Femur (tissue), 1 donor: ENCODE measurements around the gene LRP1B.

Experiments used
- DNase-seq: peaks from one replicate; pipeline ENCODE4 v3.0.0-alpha.2; 2017

Gene LRP1B

DNA sequence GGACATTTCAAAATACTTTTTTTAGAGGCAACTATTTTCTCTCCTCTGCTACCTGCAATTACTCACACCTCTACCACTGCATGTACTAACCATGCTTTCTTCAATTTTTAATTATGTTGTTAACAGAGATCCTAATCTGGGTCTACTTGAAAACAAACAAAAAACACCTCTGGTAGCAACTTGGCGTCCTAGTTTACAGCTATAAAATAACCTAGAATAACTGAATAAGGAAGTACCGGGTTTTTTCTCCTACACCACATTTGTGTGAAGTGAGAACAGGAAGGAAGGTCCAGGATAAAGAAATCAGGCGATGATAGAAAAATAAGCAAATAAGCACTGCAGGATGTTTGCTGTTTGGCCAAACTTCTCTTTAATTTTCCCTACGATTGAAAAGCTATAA, 633.5 kb downstream of the LRP1B start:
- DNase-seq = no peak

DNA sequence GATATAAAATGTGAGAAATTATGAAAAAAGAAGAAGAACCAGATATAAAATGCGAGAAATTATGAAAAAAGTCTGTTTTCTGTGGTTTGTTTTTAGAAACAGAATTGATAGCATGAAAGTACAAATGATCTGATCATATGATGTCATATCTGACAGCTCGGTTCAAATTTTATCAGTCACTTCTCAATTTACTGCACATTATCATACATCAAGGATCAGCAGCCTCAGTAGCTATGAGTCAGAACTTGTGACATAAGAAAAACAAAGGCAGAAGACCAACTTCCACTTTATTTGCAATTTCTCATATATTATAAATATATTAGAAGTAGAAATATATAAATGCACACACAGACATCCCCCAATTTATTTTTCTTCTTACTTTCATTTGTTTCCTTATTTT, 634.0 kb downstream of the LRP1B start:
- DNase-seq = no peak

DNA sequence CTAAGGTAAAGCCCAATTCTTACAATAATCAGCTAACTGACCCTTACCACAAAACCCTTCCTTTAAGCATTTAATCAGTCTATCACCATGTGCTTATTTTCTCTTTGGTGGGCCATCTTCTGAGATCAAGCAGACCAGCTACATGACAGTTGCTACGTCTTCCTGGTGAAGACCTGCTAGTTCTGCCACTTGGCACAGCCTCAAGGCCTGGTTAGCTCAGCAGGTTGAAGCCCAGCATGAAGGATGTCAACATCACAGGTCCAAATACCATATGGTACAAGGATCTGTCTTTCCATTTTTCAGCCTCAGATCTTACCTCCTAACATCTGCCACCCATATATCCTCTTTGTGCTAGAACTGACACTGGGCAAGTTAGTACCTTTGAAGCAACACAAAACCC, 636.9 kb downstream of the LRP1B start:
- DNase-seq = no peak

DNA sequence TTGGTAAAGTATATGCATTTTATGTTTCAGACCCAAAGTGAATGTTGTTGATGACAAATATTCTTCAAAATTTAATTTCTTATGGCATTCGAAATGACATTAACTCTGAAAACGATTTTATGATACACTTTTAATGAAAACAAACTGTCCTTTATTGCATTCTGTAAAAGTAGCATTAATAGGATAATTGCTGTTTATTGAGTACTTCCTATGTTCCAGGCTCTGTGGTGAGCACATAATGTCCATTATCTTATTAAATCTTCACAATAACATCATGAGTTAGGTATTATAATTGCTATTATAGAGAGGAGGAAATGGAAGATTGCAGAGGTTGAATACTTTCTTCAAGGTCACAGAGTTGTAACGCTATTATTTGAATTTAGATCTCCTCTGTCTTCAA, 638.0 kb downstream of the LRP1B start:
- no peak for DNase-seq

DNA sequence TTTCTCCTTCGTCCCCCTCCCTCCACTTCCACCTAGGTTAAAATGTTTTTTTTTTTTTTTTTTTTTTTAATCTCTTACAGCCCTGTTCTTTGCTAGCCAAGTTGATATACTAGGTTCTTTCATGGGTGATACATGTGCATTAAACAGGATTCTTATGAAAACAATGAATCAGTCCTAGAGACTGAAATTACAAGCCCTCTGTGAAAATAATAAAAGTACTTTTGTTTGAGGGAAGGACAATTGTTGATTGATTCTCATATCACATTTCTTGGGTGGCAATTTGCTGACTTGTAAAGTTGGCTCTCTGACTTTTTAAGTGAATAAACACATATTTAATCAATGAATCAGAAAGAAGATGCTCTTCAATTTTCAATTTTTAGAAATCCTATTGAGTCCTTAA, 639.9 kb downstream of the LRP1B start:
- no peak for DNase-seq

GRCh38 chr2:141482697-141483096, 648.1 kb downstream of the LRP1B start:
- DNase-seq = no peak

GRCh38 chr2:141475801-141476200, 655.0 kb downstream of the LRP1B start:
- no peak for DNase-seq

GRCh38 chr2:141468761-141469160, 662.1 kb downstream of the LRP1B start:
- no peak for DNase-seq

- DNase-seq = no peak
Measured at GRCh38 chr2:141467331-141467730, 663.5 kb downstream of the LRP1B start.

DNA sequence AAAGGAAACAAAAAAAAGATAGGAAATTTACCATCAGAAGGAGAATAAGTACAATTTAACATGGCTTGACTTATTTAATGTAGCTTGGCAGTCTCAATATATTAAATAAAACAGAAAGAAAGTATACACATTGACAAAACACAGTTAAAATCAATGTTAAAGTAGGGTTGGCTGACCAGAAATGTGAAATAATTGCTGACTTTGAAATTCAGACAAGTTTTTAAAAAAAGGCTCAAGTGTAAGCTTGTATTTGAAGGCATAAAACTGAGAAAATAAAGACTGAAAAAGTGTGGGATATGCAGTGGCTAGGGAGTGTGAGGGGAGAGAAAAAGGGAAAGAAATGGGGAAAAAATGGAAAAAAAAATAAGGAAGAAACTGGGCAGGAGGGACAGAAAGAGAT, 665.8 kb downstream of the LRP1B start:
- no peak for DNase-seq

GRCh38 chr2:141458351-141458750, 672.5 kb downstream of the LRP1B start:
- no peak for DNase-seq

- DNase-seq = no peak
Measured at GRCh38 chr2:141455877-141456276, 674.9 kb downstream of the LRP1B start.

DNA sequence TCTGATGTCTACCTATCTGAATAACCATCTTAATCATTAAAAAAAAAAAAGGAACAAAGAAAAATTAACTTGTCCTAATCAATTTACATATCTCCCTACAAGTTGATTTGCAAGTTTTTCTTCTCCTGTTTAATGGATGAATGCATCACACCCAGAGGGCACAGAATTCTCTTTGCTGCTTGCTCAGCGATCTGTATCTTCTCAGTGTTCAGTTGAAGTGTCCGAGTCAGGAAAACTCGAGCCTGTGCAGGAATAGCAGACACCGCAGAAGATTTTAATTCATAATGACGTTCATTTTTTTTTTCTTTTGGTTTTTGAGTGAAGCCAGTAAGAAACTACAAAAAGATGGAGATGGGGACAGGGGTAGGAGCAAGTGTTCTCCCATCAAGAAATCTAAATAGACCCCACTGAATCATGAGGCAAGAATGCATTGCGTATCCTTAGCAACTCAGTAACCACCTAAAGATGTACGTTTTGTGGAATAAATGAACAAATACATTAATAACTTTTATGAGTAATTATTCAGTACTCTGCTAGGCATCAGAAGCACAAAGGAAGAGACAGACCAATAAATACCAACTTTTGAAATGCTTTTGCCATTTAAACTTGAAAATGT, 675.5 kb downstream of the LRP1B start:
- DNase-seq = no peak

DNA sequence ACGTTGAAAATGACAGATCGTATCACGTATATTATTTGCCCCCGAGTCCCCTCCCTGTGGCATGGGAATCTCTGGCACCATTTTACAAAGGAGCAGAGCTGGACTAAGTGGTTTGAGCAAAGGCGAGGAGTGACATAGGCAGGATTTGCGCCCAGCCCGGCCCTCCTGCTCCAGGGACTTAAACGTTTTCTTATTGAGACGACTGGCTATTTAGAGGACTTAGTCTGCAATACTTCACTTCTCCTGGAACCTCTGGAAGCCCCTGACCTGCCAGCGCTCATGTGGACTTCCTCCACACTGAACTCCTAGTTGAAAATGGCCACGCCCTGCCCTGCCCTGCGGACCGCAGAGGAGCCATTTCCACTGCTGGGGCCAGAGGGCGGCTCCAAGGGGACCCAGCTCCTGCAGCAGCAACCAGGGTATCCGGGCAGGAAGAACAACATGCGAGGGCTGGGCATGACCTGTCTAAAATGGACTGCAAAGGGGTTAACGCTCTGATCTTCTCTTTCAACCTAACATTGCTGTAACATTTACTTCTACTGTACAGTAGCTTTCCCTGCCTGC, 690.7 kb downstream of the LRP1B start:
- DNase-seq = no peak

DNA sequence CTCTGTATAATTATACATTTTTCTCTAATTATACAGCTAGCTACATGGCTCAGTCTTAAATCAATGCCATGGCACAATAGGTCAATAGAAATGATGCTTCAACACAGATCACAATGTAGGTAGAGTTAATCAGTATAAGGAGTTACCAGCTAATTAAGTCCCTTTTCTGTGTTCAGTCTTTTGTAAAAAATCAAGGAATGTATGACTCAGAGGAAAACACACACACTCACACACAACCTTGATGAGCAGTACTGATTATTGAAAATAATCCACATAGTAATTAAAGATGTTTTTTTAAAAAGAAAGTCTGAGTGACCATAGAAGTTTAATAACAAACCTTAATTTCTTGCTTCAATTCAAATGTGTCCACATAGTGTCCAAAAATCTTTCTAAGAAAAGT, 691.3 kb downstream of the LRP1B start:
- no peak for DNase-seq

GRCh38 chr2:141438536-141438935, 692.3 kb downstream of the LRP1B start:
- DNase-seq = no peak

GRCh38 chr2:141437521-141437920, 693.3 kb downstream of the LRP1B start:
- no peak for DNase-seq

GRCh38 chr2:141423124-141423523, 707.7 kb downstream of the LRP1B start:
- no peak for DNase-seq

GRCh38 chr2:141417246-141417797, 713.5 kb downstream of the LRP1B start:
- DNase-seq = no peak

GRCh38 chr2:141411419-141411818, 719.4 kb downstream of the LRP1B start:
- DNase-seq = no peak

GRCh38 chr2:141399270-141399669, 731.5 kb downstream of the LRP1B start:
- no peak for DNase-seq

DNA sequence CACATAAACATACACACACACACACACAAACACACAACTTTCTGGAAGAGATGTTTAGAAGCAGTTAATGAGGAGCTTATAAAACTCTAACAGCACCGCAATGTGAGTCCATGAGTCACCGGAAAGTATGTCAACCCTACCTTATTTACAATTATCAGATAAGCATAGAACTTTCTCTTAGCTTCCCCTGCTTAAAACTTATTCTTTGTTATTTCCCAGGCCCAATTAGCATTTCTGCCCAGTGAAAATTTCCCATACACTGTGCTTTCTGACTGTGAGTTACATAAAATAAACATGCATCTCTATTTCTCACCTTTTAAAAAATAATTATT, 737.6 kb downstream of the LRP1B start:
- no peak for DNase-seq

DNA sequence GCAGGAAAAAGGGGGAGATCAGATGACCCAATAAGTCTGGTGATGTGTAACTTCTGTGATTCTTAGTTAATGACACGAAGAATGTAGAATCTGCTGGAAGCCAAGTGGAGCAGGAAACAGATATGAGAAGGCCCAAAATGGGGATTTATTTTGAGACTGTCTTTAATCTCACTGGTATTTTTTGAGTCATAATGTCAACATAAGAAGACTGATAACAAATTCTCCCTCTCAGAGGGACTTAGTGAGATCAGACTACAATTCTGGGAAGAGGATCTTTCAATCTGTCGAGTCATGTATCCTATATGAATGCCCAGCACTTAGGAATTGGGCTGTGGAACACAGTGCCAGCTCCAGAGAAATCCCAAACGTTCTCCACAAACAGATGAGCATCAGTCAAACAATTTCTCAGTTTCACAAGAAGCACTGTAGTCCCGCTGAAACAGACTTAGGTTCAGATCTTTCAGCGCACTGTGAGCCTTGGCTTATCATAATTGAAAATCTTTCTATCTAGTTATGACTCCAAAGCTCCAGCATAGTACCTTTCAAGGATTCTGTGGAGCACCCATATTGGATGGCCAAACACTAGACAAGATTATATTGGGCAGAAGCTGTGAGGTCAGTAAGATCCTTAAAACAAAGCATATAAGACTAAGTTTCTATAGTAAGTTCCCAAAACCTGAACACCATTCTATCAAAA, 738.2 kb downstream of the LRP1B start:
- DNase-seq = no peak

GRCh38 chr2:141386168-141386567, 744.6 kb downstream of the LRP1B start:
- no peak for DNase-seq

DNA sequence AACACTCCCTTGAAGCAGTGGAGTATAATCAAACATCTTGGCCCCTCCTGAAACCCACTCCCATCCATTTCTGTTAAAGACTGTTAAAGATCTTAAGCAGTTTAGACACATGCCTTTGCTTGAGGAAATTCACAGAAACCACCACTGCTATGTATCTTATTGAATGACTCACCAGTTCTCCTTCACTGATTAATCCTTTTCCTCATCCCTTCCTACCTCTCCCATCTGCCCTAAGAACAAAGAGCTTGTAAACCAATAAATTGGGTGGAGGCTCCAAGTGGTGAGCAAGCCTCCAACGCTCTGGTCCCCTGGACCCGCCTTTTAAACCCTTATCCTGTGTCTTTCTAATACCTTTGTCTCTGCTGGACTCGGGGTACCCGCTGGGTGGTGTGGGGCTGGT, 746.1 kb downstream of the LRP1B start:
- DNase-seq = no peak
